ENCODE measurements around the gene PRIM2.

Gene PRIM2

GRCh38 chr6:57316581-57317059 is 810 bp upstream of the PRIM2 start (continued):
- TF ChIP-seq GLIS2 (tag by site-specific recombination; IDR thresholded peaks at IDR 0.05), result no peak
- no peak for TF ChIP-seq HOXA7 (CRISPR knock-in tag; IDR thresholded peaks at IDR 0.05; ENCODE audit: borderline replicate concordance)
- TF ChIP-seq ZNF404 (tag by site-specific recombination; IDR thresholded peaks at IDR 0.05), result no peak
- TF ChIP-seq PATZ1 (tag by site-specific recombination; IDR thresholded peaks at IDR 0.05), result no peak
- TF ChIP-seq OVOL3 (tag by site-specific recombination; IDR thresholded peaks at IDR 0.05), result no peak
- TF ChIP-seq ZNF174 (tag by site-specific recombination; IDR thresholded peaks at IDR 0.05), result no peak

- POLR2A ChIA-PET, result no interaction called here
- TF ChIP-seq ZNF654 (tag by site-specific recombination; IDR thresholded peaks at IDR 0.05; ENCODE audit: low read depth) (0 out of 2 replicates have a peak, but pooled peaks have one; percentile 13), SETDB1 (IDR thresholded peaks at IDR 0.05; ENCODE audit: insufficient read length, low read length) (no peak)
- Histone ChIP-seq H3K9me3 (ENCODE audit: control insufficient read depth, insufficient read depth, low read depth, low read length) (no peaks in the 10 kb centered on the region), H3K4me3 (ENCODE audit: low read depth, low read length) (no peak overlapping the region), H3K36me3 (ENCODE audit: control insufficient read depth in 2 of 2, insufficient read depth in 1 of 2, low read length in 2 of 2) (peaks cover 81 to 92% of the 10 kb centered on the region in 2 experiments), H3K4me1 (ENCODE audit: control insufficient read depth, insufficient read depth, low read length) (no peaks in the 10 kb centered on the region), H3K27ac (ENCODE audit: extremely low read depth, low read depth, low read length) (no peak overlapping the region)
- CTCF ChIA-PET, result interaction anchor here (0.6 to 1.0 kb wide), 5 partner anchors 58 to 422 kb away, joined by 3 to 7 read pairs (median 4); partner anchors contain the start of gene BEND6
These were observed 7.1 kb downstream of the PRIM2 start for GRCh38 chr6:57324538-57324937.

- Histone ChIP-seq H3K9me3 (ENCODE audit: control insufficient read depth, insufficient read depth, low read depth, low read length) (peaks cover 2% of the 10 kb centered on the region), H3K4me3 (ENCODE audit: low read depth, low read length) (no peak overlapping the region), H3K4me1 (ENCODE audit: control insufficient read depth, insufficient read depth, low read length) (no peaks in the 10 kb centered on the region), H3K27ac (ENCODE audit: extremely low read depth, low read depth, low read length) (no peak overlapping the region), H3K36me3 (ENCODE audit: control insufficient read depth in 2 of 2, insufficient read depth in 1 of 2, low read length in 2 of 2) (peaks cover 78 to 81% of the 10 kb centered on the region in 2 experiments)
- TF ChIP-seq ZBTB8A (tag by site-specific recombination; IDR thresholded peaks at IDR 0.05) (no peak), ZNF280D (tag by site-specific recombination; IDR thresholded peaks at IDR 0.05) (no peak), ZIC2 (tag by site-specific recombination; IDR thresholded peaks at IDR 0.05) (no peak), OVOL3 (tag by site-specific recombination; IDR thresholded peaks at IDR 0.05) (no peak), ZNF776 (tag by site-specific recombination; IDR thresholded peaks at IDR 0.05; ENCODE audit: borderline replicate concordance) (no peak), YY2 (tag by site-specific recombination; IDR thresholded peaks at IDR 0.05) (no peak), KLF8 (tag by site-specific recombination; IDR thresholded peaks at IDR 0.05) (no peak), REST (tag by site-specific recombination; IDR thresholded peaks at IDR 0.05) (no peak), ZNF580 (tag by site-specific recombination; IDR thresholded peaks at IDR 0.05) (no peak), ZNF24 (tag by site-specific recombination; IDR thresholded peaks at IDR 0.05) (no peak), ZNF146 (tag by site-specific recombination; IDR thresholded peaks at IDR 0.05) (no peak), SP7 (tag by site-specific recombination; IDR thresholded peaks at IDR 0.05) (no peak)
- ChIA-PET CTCF (interaction anchor here (0.6 to 1.2 kb wide), 2 partner anchors 10 to 425 kb away, joined by 3 to 4 read pairs; partner anchors contain the start of gene PRIM2), POLR2A (no interaction called here)
These were observed 9.9 kb downstream of the PRIM2 start for GRCh38 chr6:57327311-57327710.

Data from HEK293 (cell line).